HG03378 (cell line): ENCODE measurements around the gene SPATA6.

ENCODE experiments used
- ATAC-seq: cut with Tn5 transposase; IDR thresholded peaks from one replicate; pipeline ENCODE4 v1.9.1; 2021; ENCODE audit warnings: mild to moderate bottlenecking, moderate library complexity; ENCODE audit not compliant: unreplicated experiment

Gene SPATA6

DNA sequence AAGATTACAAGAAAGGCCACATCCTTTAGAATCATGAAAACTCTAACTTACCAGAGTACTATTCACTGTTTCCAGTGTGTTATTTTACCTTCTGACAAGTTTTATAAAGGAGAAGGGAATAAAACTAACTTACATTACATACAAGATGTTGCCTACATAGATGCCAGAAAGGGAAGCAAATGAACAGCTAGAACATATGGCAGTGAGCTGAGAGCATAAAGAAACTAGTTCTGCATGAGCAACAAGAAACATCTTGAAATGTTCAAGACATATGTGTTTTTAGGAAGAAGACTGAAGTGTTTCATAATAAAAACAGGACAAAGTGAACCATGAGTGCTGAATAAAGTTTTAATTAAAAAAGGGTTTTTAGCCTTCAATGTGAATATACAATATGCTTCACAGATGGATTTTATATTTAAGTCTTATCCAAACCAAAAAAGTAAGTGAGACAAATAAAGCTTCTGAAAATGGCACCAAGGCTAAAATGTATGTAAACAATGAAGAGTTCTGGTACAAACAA is 210.1 kb downstream of the SPATA6 start:
- no peak for ATAC-seq

DNA sequence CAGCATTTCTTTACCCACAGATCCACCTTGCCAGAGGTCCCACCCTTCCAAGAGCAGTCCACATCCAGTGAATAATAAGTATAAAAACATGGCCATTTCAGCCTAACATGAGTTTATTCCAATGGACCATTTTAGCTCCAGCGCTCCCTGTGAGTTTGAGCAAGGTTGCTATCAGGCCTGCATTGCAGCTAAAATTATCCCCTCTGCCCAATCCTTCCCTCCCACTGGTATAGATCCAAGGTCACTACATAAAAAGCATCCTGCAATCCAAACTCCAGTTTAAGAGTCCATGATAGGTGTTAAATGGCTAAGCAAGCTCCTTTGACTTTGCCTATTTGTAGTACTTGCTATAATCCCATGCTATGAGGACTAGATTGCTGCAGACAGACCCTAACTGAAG is 213.9 kb downstream of the SPATA6 start:
- ATAC-seq = no peak

DNA sequence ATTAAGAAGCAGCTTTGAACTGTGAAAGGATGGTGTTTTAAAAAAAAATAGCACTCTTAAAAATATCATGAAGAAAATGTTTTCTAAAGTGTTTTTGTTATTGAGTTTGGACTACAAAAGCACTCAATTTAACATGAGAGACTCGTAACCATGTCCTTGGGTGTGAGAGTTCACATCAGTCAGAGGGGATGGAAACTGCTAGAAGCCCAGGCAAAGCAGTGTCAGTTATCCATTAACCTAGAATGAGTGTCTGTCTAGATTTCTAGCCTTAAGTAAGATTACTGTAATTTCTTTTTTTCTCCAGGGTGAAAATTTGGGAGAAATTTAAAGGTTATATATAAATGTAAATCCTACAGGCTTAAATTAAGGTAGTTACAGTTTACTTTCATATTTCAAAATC is 217.8 kb downstream of the SPATA6 start:
- no peak for ATAC-seq

DNA sequence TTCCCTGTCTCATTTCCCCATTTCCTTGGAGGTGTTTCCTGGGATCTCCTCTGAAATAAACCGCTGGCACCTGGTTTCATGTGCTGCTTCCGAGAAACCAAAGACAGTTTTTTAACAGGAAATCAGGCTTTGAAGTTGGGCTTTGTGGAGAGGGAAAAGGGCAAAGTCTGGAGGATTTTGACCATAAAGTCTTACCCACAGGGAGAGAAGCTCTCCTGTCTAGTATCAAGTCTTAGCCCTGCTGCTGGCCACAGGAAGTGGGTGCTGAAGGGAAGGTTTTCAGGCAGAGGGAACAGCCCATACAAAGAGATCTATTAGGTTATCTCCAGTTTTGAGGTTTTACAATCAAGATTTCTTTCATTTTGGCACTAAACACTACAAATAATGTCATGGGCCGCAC is 220.2 kb downstream of the SPATA6 start:
- ATAC-seq = no peak

DNA sequence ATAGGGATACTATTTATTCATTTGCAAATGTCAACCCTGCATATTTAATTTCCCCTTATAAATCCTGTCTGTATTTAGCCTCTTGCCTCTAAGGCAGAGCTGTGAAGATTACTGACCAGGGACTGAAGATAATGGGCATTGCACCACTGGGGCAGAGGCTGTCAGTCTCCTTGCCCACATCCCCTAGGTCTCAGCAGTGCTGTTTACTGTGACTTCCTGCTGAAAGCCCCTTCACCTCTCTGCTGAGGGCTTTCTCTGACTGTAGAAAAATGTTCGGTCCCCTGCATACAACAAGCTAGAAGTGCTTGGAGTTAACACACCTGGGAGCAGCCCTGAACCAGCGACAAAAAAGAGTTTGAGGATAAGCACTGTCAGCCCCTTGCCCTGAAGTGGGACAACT is 220.7 kb downstream of the SPATA6 start:
- ATAC-seq = no peak

DNA sequence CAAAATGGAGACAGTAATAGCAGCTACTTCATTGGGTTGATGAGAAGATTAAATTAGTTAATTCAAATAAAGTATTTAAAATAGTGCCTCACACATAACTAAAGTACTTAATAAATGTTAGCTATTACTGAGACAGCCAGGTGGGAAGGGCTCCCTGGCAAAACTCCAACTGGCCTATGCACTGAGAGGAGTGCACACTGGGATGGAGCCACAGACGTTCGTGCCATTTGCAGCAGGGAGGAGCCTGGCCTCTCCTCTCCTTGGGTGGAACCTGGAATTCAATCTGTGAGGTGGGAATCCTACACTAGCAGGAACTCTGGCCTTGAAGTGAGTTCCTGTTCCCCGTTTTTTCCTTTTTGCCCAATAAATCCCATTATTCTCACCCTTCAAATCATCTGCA is 221.4 kb downstream of the SPATA6 start:
- ATAC-seq = no peak

DNA sequence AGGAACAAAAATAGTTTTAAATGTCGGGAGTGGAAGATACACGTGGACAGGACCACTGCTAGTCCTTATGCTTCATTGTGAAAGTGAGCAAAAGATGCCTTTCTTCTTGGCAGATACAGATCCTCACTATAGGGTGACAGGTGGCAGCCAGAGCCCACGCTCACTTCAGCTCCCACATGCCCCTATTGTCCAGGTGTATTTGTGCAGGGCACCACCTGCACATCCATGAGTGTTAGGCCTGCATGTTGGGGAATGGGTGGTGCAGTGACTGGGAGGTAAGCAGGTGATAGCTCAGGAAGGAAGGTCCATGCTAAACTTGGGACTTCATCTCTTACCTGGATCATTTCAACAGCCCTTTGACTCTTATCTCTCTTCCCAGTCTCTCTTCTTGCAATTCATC is 222.1 kb downstream of the SPATA6 start:
- ATAC-seq = no peak

DNA sequence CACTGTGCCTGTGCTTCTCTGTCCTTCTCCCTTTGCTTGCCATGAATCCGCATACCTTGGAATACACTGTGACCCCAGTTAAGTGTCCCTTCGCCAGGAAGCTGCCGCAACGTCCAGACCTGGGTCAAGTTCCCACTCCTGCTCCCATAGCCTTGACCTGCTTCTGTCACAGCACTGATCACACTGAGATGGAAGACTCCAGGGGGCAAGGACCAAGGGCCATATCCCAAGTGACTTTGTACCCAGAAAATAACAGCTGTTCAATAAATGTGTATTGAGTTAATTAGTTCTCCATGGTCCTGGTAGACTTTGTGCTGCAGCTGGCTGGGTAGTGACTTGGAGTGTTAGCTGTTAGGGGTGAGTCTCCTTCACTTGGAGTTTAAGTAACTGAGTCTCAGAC is 223.6 kb downstream of the SPATA6 start:
- ATAC-seq = no peak

DNA sequence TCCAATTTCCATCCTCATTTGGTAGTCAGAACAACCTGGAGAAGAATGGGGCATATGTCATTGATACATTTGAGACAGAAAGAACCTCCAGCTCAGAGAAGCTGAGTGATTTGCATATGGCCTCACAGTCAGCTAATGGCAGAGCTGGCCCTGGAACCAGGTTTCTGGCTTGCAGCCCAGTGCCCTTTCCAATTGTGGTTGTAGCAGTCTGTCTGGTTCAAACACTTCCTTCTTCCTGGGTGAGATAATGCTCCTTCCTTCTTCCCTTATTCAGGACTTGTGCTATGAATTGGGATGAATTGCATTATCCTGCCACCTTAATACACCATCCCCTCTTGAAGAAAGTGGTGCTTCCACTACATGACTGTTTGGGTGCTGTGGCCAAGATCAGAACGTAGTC is 225.3 kb downstream of the SPATA6 start:
- ATAC-seq = no peak
